Stromal cell of bone marrow (primary cell): ENCODE data around the gene WDFY4.

Experiments
- DNase-seq: peaks from one replicate; pipeline ENCODE4 v3.0.0-alpha.2; 2012; ENCODE audit warnings: low read depth

WDFY4 gene

DNA sequence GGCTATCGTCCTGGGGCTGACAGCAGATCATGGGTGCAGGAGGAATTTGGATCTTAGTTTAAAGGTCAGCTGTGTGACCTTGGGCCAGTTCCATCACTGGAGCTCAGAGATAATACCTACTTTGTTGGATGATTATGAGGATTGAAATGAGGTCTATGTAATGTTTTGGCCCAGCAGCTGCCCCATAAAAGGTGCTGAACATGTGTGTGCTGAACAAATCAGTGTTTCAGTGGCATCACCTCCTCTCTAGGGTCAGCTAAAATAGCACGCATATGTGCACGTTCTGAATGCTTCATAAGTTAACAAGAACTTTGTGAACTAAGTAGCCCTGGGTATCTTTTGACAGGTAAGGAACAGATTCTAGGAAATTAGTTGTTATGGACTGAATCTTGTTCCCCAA lies 339.8 kb downstream of the WDFY4 start:
- DNase-seq: no peak

DNA sequence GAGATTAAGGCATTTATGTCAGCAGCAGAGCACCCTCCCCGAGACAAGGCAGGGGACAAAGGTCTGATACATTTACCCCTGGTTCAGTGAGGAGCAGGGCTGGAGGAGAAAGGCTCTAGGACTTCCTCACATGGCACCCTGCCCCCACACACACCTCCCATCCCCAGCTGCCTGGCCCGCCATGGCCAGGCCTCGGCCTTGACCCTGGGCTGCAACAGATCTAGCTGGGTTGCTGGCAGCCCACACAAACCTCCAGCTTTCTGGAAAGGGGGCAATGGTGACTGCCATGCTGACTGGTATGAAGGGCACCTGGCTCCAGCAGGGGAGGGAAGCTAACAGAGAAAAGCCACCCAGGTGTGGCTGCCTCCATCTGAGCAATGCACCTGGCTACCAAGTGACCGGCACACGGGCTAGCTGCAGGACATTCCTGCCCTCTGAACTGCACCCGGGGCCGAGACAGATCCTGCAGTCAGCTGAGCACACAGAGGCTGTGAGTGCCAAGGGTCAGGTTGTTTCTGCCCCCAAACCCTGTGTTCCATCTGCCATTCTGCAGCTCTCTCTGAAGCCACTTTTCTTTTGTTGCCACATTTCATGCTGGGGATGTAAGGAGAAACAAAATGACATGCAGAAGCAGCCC lies 340.8 kb downstream of the WDFY4 start:
- DNase-seq: no peak

DNA sequence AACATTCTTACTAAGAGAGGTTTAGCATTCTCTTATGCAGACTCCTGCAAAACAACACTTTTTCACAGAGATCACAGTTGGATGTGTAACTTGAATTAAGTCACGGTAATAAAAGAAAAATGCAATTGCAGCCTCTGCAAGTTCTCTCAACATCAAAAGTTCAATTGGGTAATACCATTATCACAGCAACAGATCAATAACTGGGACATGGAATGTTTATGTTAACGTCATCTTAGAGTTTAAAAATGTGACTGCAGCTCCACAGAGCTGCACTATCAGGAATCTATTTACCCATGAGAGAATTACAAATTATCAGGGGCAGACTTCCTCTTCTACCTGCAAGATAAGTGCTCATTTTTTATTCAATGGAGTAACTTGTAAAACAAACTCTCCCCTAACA lies 344.0 kb downstream of the WDFY4 start:
- DNase-seq: no peak

DNA sequence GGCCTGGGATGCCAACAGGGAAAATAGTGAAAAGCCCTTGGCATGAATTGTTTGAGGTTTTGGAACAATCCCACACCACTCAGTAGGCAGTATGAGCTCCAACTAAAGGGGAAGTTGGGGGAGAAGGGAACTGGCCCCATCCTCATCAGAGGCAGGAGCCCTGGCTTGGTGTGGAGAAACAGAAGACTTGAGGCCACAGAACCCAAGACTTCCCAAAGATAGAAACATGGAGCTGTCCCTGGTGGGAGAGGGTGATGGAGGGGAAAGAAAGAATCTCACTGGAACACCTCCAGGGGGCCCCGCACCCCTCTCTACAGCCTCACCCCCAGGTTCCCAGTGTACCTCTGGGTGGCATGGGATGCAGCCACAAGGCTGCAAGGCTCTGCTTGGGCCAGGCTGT lies 345.0 kb downstream of the WDFY4 start:
- no peak for DNase-seq
